Measurements from ENCODE around the gene SH3TC2. TPM values are rescaled to one million over a fixed set of nuclear protein-coding genes. Genes with fewer than 3 reads are reported as not detected.

The SH3TC2 gene
- total RNA-seq, 1 donor from 2014 or later, result 0.92 TPM

DNA sequence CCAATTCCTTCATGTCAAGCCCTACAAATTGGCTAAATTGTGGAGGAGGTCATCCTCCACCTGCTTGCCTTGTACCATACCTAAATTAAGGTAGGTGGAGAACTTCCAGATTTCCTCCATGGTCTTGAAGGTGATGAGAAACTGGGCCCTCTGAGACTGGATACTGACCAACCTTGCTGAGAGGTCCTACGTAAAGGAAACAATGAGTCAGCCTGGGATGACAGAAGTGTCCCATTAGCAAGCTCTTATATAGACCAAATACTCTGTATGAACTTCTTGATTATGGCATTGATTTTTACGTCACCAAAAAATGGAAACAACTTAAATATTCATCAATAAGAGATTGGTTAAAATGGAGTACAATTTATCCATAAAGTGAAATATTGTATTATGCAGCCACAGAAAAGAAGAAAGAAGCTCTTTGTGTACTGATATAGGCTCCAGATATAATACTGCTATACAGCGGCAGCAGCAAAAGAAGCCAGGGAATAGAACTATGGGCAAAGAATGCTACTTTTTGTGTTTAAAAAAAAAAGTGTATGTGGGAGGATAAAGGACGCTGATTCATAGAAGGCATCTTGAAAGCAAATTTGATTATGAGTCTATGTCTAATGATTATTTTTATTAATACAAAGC, 18.3 kb downstream of the SH3TC2 start:
- Histone ChIP-seq H3K27me3 (ENCODE audit: low read depth) (no peaks in the 10 kb centered on the region), H3K36me3 (no peaks in the 10 kb centered on the region), H3K4me3 (no peak overlapping the region), H3K9me3 (no peaks in the 10 kb centered on the region), H3K4me1 (peaks cover 3% of the 10 kb centered on the region), H3K27ac (no peak overlapping the region)
- intact Hi-C loops (cut with DNase I), result no loop called here
- no peak for TF ChIP-seq CTCF (IDR thresholded peaks at IDR 0.05)
- no peak for ATAC-seq
- no peak for DNase-seq

DNA sequence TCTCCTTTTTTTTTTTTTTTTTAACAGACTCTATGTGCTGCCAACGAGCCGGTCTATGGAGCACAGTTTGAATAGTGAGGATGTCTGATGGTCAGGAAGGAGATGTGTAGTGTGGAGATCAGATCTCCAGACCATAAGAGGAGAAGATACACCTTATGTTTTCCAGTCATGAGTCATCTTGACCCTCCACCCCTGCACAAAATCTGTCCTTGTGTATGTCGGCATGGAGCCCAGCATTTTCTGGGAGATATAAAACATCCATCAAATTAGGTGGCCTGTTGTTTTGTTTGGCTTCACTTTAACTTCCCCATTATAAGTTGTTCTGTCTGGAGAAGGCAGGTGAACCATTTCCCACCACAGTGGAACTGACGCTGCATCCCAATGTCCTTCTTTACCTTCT, 19.2 kb downstream of the SH3TC2 start:
- ATAC-seq, result no peak
- H3K27me3 ChIP-seq (ENCODE audit: low read depth), result no peaks in the 10 kb centered on the region
- H3K36me3 ChIP-seq, result no peaks in the 10 kb centered on the region
- H3K4me1 ChIP-seq, result peaks cover 11% of the 10 kb centered on the region
- H3K9me3 ChIP-seq, result no peaks in the 10 kb centered on the region
- H3K4me3 ChIP-seq, result no peak overlapping the region
- no peak for DNase-seq
- intact Hi-C loops (cut with DNase I), result no loop called here
- H3K27ac ChIP-seq, result no peak overlapping the region
- no peak for TF ChIP-seq CTCF (IDR thresholded peaks at IDR 0.05)

DNA sequence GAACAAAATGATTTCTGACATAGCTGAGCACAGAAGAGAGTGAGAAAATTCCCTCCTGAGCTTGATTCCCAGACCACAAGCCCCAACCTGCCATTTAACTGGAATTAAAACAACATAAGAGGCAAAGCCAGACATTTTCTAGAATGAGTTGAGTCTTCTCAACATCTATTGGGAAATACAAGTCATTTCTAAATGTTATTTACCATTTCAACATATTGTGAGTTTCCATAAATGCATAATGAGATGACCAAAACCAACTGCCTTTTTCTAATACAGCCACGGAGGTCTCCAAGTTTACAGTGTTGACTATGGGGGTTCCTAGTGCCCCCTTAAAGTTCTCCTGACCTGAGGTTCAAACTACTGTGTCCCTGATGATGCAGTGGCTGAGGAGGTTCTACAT, 20.0 kb downstream of the SH3TC2 start:
- Histone ChIP-seq H3K9me3 (no peaks in the 10 kb centered on the region), H3K4me1 (peaks cover 17% of the 10 kb centered on the region)
- no peak for ATAC-seq

DNA sequence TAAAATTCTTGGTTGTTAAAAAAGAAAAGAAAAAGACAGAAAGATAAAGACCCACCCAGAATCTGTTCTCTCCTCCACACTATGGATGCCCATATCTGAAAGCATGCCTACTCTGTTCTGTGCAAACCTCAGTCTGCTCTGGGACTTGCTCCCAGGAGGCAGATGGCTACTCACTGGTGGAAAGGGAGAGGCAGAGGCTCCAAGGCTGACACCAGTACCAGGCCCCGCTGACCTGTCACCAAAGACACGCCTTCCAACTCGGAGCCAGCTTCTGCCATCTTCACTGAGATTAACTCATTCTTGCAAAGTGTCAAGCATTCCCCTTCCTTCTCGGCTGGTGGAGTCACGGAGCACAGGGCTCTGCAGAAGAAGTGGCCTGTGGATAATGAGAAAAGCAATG, 21.6 kb downstream of the SH3TC2 start:
- intact Hi-C loops (cut with DNase I), result no loop called here
- Histone ChIP-seq H3K4me1 (peaks cover 29% of the 10 kb centered on the region), H3K27me3 (ENCODE audit: low read depth) (no peaks in the 10 kb centered on the region), H3K9me3 (no peaks in the 10 kb centered on the region), H3K4me3 (no peak overlapping the region), H3K27ac (no peak overlapping the region), H3K36me3 (no peaks in the 10 kb centered on the region)
- ATAC-seq (no peak), DNase-seq (no peak)
- TF ChIP-seq CTCF (IDR thresholded peaks at IDR 0.05), result no peak

More for the DNA sequence above, 20.0 kb downstream of the SH3TC2 start:
- Histone ChIP-seq H3K27me3 (ENCODE audit: low read depth) (no peaks in the 10 kb centered on the region), H3K4me3 (no peak overlapping the region), H3K27ac (no peak overlapping the region), H3K36me3 (no peaks in the 10 kb centered on the region)
- TF ChIP-seq CTCF (IDR thresholded peaks at IDR 0.05), result no peak
- DNase-seq, result no peak
- intact Hi-C loops (cut with DNase I), result no loop called here

DNA sequence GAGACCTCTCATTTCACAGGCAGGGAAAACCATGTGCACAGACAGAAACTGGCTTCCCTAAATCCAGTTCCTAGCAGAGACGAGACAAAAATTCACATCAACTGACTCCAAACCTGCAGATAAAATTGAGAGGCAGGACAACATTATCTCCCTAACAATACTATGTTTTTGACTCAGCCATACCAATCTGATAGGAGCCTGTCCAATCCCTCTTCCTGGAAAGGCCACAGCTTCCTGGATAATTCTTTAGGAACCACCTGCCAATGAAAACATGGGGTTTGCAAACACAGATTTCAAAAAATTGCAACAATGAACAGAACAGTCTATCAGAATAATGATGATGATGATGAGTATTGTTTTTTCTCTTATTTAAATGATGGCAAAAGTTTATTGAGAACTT, 22.4 kb downstream of the SH3TC2 start:
- Histone ChIP-seq H3K4me1 (peaks cover 29% of the 10 kb centered on the region), H3K27ac (no peak overlapping the region), H3K36me3 (no peaks in the 10 kb centered on the region), H3K27me3 (ENCODE audit: low read depth) (no peaks in the 10 kb centered on the region), H3K4me3 (no peak overlapping the region), H3K9me3 (no peaks in the 10 kb centered on the region)
- intact Hi-C loops (cut with DNase I), result no loop called here
- no peak for ATAC-seq
- no peak for TF ChIP-seq CTCF (IDR thresholded peaks at IDR 0.05)
- DNase-seq, result no peak
